GM18867 (cell line): Measurements from ENCODE around the gene RAPSN.
A peak's percentile ranks its signal among the peaks of the same experiment; 100 is the strongest.

ENCODE experiments used
- ATAC-seq: cut with Tn5 transposase; IDR thresholded peaks from one replicate; pipeline ENCODE4 v1.9.1; 2021; ENCODE audit warnings: mild to moderate bottlenecking, moderate library complexity; ENCODE audit not compliant: unreplicated experiment

The RAPSN gene

GRCh38 chr11:47466701-47467250 lies 17.8 kb upstream of the RAPSN start:
- no peak for ATAC-seq

DNA sequence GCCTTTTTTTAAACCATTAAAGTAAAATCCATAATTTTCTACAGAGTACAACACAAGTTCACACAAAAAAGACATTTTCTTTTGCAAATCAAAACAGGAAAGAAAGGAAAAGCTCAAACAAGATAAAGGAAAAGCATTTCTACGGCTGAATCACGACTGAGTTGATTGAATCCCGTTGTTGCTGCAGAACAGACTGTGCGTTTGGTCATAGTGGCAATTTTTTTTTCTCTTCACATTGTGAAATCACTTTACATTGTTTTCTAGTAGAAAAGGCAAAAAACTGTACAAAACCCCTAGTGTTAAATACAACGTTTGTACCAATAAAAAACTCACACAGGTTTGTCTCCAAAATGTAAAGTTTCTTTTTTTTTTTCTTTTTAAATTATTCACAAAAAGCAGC lies 17.3 kb upstream of the RAPSN start:
- ATAC-seq = no peak

DNA sequence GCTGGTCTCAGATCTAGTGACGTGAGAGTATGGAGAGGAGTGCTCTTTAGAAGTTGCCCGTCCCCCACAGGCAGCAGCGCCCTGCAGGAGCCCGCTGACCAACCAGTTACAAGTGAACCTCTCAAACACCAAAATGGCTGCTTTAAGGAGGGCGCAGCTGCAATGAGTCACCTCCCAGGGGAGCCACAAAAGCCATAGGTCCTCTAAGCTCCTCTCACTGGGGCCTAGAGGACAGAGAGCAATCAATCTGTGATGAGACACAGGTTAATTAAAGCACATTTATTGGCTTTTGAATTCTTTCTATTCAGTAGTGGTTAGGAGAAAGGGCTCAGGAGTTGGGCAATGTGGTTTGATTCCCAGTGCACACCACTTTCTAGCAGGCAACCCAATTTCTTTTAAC lies 15.5 kb upstream of the RAPSN start:
- ATAC-seq = no peak

- ATAC-seq = no peak
These were observed 12.9 kb upstream of the RAPSN start for GRCh38 chr11:47461876-47462275.

- no peak for ATAC-seq
These were observed 11.8 kb upstream of the RAPSN start for GRCh38 chr11:47460571-47461235.

DNA sequence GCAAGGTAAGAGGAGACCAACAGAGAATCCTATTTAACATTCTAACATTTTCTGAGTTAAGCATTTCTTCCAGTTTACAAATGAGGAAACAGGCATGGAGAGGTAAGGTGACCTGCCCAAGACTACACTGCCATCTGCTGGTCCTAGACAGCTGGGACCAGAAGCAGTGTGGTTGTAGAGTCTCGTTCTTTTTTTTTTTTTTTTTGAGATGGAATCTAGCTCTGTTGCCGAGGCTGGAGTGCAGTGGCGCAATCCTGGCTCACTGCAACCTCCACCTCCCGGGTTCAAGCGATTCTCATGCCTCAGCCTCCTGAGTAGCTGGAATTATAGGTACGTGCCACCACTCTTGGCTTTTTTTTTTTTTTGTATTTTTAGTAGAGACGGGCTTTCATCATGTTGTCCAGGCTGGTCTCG lies 5.3 kb upstream of the RAPSN start:
- ATAC-seq = peak; percentile 67

- ATAC-seq = no peak
These were observed 4.4 kb upstream of the RAPSN start for GRCh38 chr11:47453365-47453764.

- ATAC-seq = no peak
These were observed 3.1 kb upstream of the RAPSN start for GRCh38 chr11:47451990-47452389.

DNA sequence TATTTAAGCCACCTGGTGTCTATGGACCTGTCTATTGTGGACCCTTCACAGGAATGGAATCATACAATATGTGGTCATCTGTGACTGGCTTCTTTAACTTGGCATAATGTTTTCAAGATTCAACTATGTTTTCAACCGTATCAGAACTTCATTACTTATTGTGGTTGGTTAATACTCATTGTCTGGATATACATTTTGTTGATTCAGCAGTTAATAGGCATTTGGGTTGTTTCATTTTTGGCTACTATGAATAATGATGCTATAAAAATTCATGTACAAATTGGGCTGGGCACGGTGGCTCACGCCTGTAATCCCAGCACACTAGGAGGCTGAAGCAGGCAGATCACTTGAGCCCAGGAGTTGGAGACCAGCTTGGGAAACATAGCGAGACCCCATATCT lies 2.5 kb upstream of the RAPSN start:
- no peak for ATAC-seq

GRCh38 chr11:47449541-47449940 lies 605 bp upstream of the RAPSN start:
- no peak for ATAC-seq

DNA sequence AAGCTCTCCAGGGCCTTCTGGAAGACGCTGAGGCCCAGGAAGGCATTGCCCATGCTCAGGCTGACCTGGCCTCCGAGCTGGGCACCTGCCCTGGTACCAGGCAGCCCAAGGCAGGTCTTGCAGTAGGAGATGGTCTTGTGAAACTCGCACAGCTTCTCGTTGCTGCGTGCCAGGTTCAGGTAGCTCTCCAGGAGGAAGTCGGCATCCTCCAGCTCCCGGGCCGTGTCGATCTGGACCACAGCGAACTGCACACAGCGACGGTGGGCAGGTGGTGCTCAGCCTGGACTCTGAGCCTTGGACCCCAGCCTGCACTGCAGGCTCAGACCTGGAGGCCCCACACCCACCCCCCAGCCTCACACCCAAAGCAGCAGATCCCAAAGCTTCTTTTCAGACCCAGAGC lies 1.0 kb downstream of the RAPSN start:
- ATAC-seq = no peak

DNA sequence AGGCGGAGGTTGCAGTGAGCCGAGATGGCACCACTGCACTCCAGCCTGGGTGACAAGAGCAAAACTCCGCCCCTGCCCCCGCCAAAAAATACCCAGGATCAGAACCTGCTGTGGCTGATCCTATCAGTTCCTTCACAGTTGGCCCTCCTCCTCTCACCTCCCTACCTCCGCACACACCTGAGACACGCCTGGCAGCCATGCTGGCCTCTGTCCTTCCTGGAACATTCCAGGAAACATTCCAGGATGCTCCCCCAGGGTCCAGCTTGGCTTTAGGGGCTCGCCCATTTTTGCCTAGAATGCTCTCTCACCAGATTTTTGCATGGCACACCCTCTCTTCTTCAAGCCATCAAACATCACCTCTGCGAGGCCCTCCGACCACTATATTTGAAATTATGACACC lies 2.1 kb downstream of the RAPSN start:
- no peak for ATAC-seq

DNA sequence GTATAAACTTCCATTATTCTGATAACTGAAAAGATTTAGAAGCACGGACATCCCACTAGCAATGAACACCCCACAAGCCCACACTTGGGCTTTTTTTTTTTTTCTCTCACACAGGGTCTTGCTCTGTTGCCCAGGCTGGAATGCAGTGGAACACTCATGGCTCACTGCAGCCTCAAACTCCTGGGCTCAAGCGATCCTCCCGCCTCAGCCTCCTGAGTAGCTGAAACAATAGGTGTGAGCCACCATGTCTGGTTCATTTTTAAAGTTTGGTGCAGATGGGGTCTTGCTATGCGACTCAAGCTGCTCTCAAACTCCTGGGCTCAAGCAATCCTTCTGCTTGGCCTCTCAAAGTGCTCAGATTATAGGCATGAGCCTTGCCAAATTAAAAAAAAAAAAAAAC lies 3.1 kb downstream of the RAPSN start:
- no peak for ATAC-seq

- no peak for ATAC-seq
These were observed 5.1 kb downstream of the RAPSN start for GRCh38 chr11:47443817-47444216.

DNA sequence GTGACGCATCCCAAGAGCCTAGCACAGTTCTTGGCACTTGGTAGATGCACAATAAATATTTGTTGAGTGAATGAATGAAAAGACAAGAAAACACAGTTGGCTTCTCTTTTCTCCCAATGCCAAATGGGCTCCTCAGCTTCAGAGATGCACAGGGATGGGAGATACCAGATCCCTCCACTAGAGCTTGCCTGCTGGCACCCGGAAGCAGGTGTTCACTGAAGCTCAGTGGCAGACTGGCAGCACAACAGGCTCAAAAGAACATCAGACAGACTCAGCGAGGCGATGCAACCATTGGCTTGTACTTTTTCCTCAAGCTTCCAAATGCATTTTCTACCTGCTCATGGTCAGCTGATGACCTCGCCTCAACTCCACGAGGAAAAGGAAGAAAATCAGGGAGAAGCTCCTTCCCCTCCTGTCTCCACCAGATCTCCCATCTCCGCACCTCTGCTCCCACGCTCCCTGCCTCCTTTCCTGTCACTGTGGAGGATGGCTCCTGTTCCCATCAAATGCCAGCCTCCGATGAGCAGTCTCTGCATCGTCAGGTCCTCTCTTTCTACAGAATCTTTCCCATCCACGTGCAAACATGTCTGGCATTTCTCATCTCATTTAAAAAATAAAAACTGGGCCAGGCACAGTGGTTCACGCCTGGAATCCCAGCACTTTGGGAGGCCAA lies 5.8 kb downstream of the RAPSN start:
- ATAC-seq = no peak

DNA sequence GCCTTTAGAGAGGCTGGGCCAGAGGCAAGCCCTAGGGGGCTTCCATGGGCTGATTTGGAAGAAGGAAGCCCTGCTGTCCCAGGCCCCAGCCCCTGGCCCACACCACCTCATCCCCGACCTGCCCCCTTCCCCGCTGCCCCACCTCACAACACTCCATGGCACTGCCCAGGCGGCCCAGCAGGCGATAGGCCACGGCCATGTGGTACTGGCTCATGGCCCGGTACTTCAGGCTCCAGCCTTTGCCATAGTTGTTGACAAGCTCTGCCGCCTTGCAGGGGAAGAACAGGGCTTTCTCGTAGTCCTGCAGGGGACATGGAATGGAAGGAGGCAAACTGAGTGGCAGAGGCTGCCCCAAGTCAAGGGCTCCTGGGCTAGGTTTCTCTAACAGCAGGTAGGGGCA lies 6.4 kb downstream of the RAPSN start:
- no peak for ATAC-seq

DNA sequence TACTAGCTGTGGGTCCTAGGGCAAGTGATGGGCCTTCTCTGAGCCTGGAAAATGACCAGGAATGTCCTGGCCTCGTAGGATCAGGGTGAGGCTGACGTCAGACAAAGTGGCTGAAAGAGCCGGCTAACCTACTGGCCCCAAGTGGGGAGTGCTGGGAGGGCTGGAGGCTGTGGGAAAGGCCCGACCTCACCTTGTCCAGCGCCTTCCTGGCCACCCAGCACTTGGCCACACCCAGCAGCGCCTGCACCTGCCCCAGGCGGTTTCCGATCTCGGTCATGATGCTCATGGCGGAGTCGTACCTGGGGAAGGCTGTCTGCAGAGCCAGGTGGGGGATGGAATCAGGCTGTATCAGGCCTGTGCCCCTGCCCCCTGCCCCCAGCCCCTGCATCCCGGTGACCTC lies 7.5 kb downstream of the RAPSN start:
- no peak for ATAC-seq

GRCh38 chr11:47440054-47440476 lies 8.9 kb downstream of the RAPSN start:
- ATAC-seq = no peak

GRCh38 chr11:47438721-47439120 lies 10.2 kb downstream of the RAPSN start:
- ATAC-seq = no peak

DNA sequence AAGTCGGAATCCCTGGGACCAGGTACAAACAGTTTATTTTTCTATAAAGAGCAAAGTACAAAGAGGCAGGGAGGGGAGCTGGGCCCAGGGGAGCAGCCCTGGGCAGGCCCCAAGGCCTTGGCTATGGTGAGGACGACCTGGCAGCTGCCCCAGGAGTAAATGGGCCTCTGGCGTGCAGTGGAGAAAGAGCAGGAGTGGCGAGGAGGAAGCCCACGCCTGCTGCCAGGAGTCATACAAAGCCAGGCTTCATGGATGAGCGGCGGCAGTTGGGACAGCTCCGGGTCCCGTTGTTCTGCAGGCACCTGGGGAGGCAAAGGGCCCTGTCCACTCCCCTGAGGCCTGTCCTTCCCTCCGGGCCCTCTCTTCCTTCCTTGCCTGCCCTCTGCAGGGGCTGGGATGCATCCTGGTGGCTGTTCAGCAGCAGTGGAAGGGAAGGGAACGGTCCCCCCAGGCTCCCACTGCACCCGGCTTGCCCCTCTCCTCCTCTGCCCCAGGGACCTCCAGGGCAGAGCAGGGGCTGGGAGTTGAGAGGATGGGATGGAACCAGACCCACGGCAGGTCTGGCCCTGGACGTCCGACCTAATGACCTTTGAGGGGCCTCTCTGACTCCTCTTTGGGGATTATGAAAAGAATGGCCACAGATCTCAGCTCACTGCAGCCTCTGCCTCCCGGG lies 11.1 kb downstream of the RAPSN start:
- no peak for ATAC-seq

DNA sequence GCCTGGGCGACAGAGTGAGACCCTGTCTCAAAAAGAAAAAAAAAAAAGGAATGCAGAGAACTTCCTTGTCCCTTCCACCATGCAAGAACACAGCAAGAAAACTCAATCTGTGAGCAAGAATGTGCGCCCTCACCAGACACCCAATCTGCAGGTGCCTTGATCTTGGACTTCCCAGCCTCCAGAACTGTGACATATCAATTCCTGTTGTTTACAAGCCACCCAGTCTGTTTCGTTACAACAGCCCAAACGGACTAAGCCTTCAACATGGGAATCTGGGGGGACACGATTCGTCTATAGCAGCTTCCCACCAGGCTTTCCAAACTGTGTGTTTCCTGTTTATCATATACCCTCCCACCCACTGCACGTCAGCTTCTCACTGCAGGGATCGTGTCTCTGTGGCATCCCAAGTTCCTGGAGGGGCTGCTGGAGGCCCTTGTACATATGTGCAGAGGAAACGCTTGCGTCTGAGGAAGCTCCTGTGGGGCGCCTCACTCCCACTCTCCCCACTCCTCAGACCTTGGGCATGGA lies 11.7 kb downstream of the RAPSN start:
- no peak for ATAC-seq

GRCh38 chr11:47436726-47437125 lies 12.2 kb downstream of the RAPSN start:
- ATAC-seq = no peak
